ENCODE data around the gene PLET1.

DNA sequence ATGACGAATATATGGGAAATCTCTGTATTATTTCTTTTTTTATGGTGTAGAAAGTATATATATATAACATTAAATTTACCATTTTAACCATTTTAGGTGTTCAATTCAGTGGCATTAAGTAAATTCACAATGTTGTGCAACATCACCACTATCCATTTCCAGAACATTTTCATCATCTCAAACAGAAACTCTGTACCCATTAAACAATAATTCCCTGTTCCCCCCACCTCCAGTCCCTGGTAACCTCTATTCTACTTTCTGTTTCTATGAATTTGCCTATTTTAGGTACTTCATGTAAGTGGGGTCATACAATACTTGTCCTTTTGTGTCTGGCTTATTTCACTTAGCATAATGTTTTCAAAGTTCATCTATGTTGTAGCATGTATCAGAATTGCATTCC lies 49.8 kb downstream of the PLET1 start:
- TF ChIP-seq, protein P1, sequence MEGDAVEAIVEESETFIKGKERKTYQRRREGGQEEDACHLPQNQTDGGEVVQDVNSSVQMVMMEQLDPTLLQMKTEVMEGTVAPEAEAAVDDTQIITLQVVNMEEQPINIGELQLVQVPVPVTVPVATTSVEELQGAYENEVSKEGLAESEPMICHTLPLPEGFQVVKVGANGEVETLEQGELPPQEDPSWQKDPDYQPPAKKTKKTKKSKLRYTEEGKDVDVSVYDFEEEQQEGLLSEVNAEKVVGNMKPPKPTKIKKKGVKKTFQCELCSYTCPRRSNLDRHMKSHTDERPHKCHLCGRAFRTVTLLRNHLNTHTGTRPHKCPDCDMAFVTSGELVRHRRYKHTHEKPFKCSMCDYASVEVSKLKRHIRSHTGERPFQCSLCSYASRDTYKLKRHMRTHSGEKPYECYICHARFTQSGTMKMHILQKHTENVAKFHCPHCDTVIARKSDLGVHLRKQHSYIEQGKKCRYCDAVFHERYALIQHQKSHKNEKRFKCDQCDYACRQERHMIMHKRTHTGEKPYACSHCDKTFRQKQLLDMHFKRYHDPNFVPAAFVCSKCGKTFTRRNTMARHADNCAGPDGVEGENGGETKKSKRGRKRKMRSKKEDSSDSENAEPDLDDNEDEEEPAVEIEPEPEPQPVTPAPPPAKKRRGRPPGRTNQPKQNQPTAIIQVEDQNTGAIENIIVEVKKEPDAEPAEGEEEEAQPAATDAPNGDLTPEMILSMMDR (IDR thresholded peaks at IDR 0.05; ENCODE audit: insufficient read depth, low read length) = no peak
- TF ChIP-seq SPI1 (IDR thresholded peaks at IDR 0.05; ENCODE audit: borderline replicate concordance, low read depth) (no peak), POLR2AphosphoS5 (IDR thresholded peaks at IDR 0.05; ENCODE audit: low read depth) (no peak)
- TF ChIP-seq, protein P2, sequence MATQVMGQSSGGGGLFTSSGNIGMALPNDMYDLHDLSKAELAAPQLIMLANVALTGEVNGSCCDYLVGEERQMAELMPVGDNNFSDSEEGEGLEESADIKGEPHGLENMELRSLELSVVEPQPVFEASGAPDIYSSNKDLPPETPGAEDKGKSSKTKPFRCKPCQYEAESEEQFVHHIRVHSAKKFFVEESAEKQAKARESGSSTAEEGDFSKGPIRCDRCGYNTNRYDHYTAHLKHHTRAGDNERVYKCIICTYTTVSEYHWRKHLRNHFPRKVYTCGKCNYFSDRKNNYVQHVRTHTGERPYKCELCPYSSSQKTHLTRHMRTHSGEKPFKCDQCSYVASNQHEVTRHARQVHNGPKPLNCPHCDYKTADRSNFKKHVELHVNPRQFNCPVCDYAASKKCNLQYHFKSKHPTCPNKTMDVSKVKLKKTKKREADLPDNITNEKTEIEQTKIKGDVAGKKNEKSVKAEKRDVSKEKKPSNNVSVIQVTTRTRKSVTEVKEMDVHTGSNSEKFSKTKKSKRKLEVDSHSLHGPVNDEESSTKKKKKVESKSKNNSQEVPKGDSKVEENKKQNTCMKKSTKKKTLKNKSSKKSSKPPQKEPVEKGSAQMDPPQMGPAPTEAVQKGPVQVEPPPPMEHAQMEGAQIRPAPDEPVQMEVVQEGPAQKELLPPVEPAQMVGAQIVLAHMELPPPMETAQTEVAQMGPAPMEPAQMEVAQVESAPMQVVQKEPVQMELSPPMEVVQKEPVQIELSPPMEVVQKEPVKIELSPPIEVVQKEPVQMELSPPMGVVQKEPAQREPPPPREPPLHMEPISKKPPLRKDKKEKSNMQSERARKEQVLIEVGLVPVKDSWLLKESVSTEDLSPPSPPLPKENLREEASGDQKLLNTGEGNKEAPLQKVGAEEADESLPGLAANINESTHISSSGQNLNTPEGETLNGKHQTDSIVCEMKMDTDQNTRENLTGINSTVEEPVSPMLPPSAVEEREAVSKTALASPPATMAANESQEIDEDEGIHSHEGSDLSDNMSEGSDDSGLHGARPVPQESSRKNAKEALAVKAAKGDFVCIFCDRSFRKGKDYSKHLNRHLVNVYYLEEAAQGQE (IDR thresholded peaks at IDR 0.05; ENCODE audit: insufficient replicate concordance, low read depth) = no peak

Data from HL-60 (cell line).